ENCODE results near the gene GAB4.

GRCh38 chr22:17043521-17043920 is 35.5 kb upstream of the GAB4 start:
- no peak for TF ChIP-seq TAF1 (IDR thresholded peaks at IDR 0.05; ENCODE audit: low read depth, low read length)
- no peak for TF ChIP-seq POLR2A (IDR thresholded peaks at IDR 0.05; ENCODE audit: low read depth, low read length)
- no peak for TF ChIP-seq PAX5 (IDR thresholded peaks at IDR 0.05; ENCODE audit: insufficient read depth, low read length, severe bottlenecking)
- TF ChIP-seq POU2F2 (IDR thresholded peaks at IDR 0.05; ENCODE audit: low read depth, low read length): no peak
- no peak for TF ChIP-seq POLR2AphosphoS5 (IDR thresholded peaks at IDR 0.05; ENCODE audit: low read depth, low read length)
- peak; percentile 31; the same call in 1 of the 2 replicates for TF ChIP-seq SPI1 (IDR thresholded peaks at IDR 0.05; ENCODE audit: low read depth, low read length)

All from GM12891 (cell line).